SK-N-SH (cell line): ENCODE measurements around the gene SOBP.

Experiments
- CTCF ChIP-seq: fragments of 200-600 bp; sonication (generic); IDR thresholded peaks from 2 replicates; pipeline ENCODE4 v1.6.1; 2017; ENCODE audit warnings: antibody characterized with exemption, mild to moderate bottlenecking, moderate library complexity
- FOXM1 ChIP-seq: IDR thresholded peaks from 2 replicates; pipeline ENCODE4 v1.4.0; 2012; ENCODE audit warnings: low read depth, mild to moderate bottlenecking
- GABPA ChIP-seq: IDR thresholded peaks from 2 replicates; pipeline ENCODE4 v1.4.0; 2012; ENCODE audit warnings: low read depth, mild to moderate bottlenecking
- PBX3 ChIP-seq: IDR thresholded peaks from 2 replicates; pipeline ENCODE4; 2012
- POLR2AphosphoS5 ChIP-seq: IDR thresholded peaks from 2 replicates; pipeline ENCODE4 v1.6.1; 2012; ENCODE audit warnings: low read depth, low read length
- RAD21 ChIP-seq: IDR thresholded peaks from 2 replicates; pipeline ENCODE4 v1.6.1; 2012; ENCODE audit warnings: mild to moderate bottlenecking, low read length
- RCOR1 ChIP-seq: fragments of 150-350 bp; IDR thresholded peaks from 2 replicates; pipeline ENCODE4 v1.6.1; 2017; ENCODE audit warnings: antibody characterized with exemption, low read length
- SMC3 ChIP-seq: IDR thresholded peaks from 2 replicates; pipeline ENCODE4 v1.6.1; 2012; ENCODE audit warnings: low read depth, low read length, improper control_type of control experiment
- TAF1 ChIP-seq: IDR thresholded peaks from 2 replicates; pipeline ENCODE4 v1.6.1; 2012; ENCODE audit warnings: low read depth, mild to moderate bottlenecking, low read length, moderate library complexity, borderline replicate concordance
- YY1 ChIP-seq: IDR thresholded peaks from 2 replicates; pipeline ENCODE4 v1.4.0; 2012; ENCODE audit warnings: low read depth, mild to moderate bottlenecking
- TF ChIP-seq, protein P1 (sequence below): fragments of 150-350 bp; IDR thresholded peaks from 2 replicates; pipeline ENCODE4 v1.6.1; 2017; ENCODE audit warnings: antibody characterized with exemption, low read length, low read depth, borderline replicate concordance
- TF ChIP-seq, protein P2 (sequence below): IDR thresholded peaks from 2 replicates; pipeline ENCODE4 v1.4.0; 2012; ENCODE audit warnings: low read depth, borderline replicate concordance

DNA sequence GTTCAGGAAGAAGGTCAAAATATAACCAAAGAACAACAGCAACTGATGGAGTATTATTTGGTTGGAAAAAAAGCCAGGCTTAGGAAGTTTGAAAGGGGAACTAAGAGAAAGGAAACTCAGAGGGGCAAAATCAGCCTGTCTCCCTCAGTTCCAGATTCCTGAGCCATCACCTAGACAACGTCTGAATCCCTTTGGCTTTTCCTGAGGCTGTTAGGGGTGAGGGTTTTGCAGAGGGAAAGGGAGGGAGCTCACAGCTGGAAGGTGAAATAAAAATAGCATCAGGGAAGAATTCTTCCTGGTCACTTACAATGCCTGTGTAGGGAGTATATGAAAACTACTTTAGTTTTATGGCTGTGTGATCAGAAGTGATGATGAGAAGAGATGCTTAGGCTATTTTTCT is 100.5 kb downstream of the SOBP start:
- TF ChIP-seq, protein P1, sequence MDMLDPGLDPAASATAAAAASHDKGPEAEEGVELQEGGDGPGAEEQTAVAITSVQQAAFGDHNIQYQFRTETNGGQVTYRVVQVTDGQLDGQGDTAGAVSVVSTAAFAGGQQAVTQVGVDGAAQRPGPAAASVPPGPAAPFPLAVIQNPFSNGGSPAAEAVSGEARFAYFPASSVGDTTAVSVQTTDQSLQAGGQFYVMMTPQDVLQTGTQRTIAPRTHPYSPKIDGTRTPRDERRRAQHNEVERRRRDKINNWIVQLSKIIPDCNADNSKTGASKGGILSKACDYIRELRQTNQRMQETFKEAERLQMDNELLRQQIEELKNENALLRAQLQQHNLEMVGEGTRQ, result no peak
- TF ChIP-seq CTCF (no peak), SMC3 (no peak), RAD21 (no peak), PBX3 (no peak), FOXM1 (no peak), GABPA (no peak), RCOR1 (no peak), YY1 (no peak), TAF1 (no peak), POLR2AphosphoS5 (no peak)
- TF ChIP-seq, protein P2, sequence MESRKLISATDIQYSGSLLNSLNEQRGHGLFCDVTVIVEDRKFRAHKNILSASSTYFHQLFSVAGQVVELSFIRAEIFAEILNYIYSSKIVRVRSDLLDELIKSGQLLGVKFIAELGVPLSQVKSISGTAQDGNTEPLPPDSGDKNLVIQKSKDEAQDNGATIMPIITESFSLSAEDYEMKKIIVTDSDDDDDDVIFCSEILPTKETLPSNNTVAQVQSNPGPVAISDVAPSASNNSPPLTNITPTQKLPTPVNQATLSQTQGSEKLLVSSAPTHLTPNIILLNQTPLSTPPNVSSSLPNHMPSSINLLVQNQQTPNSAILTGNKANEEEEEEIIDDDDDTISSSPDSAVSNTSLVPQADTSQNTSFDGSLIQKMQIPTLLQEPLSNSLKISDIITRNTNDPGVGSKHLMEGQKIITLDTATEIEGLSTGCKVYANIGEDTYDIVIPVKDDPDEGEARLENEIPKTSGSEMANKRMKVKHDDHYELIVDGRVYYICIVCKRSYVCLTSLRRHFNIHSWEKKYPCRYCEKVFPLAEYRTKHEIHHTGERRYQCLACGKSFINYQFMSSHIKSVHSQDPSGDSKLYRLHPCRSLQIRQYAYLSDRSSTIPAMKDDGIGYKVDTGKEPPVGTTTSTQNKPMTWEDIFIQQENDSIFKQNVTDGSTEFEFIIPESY, result no peak
